C4-2B (cell line): ENCODE results near the gene GFPT1.

Experiments
- CTCF ChIP-seq: fragments of 450-650 bp; conservative IDR thresholded peaks from 2 replicates; pipeline ENCODE4 v1.5.1; 2017; ENCODE audit warnings: mild to moderate bottlenecking
- ZFX ChIP-seq: fragments of 450-650 bp; IDR thresholded peaks from 2 replicates; pipeline ENCODE4 v1.6.1; 2017

- TF ChIP-seq CTCF (no peak), ZFX (no peak)
Observed at GRCh38 chr2:69380072-69380917, 6.7 kb downstream of the GFPT1 start.
